K562 (cell line): ENCODE measurements around the gene SLC9A1. TPM values are rescaled to one million over a fixed set of nuclear protein-coding genes. Genes with fewer than 3 reads are reported as not detected.

ENCODE experiments used
- BHLHE40 ChIP-seq: IDR thresholded peaks from 2 replicates; pipeline ENCODE4 v1.6.1; 2011; ENCODE audit warnings: low read length, improper control_type of control experiment
- DDX20 ChIP-seq: fragments of 450-650 bp; IDR thresholded peaks from 2 replicates; pipeline ENCODE4 v1.6.1; 2016; ENCODE audit warnings: missing genetic modification characterization, low read depth, mild to moderate bottlenecking, missing compliant biosample characterization, moderate library complexity
- FOXK2 ChIP-seq, 2 experiments: fragments of 450-650 bp; IDR thresholded peaks in 1 of 2; conservative IDR thresholded peaks in 1 of 2; 2 replicates each; pipeline ENCODE4 v1.6.1; 2016; ENCODE audit warnings: low read depth in 2 of 2, mild to moderate bottlenecking in 1 of 2
- GABPA ChIP-seq: fragments of 200-800 bp; sonication (Bioruptor generic); conservative IDR thresholded peaks from 2 replicates; pipeline ENCODE4 v1.6.1; 2016; ENCODE audit warnings: low read depth, missing genetic modification characterization, missing compliant biosample characterization
- IRF9 ChIP-seq: fragments of 450-650 bp; IDR thresholded peaks from 2 replicates; pipeline ENCODE4 v1.6.1; 2016; ENCODE audit warnings: missing biosample characterization, missing genetic modification characterization
- KHSRP ChIP-seq: fragments of 450-650 bp; IDR thresholded peaks from 2 replicates; pipeline ENCODE4 v1.6.1; 2017
- NFATC3 ChIP-seq: fragments of 450-650 bp; IDR thresholded peaks from 2 replicates; pipeline ENCODE4 v1.6.1; 2017; ENCODE audit warnings: mild to moderate bottlenecking
- PHB ChIP-seq: fragments of 250-450 bp; sonication (Bioruptor Pico); IDR thresholded peaks from 2 replicates; pipeline ENCODE4 v1.5.0; 2021
- RBM22 ChIP-seq: fragments of 200-400 bp; formaldehyde crosslinking; IDR thresholded peaks from 2 replicates; pipeline ENCODE4 v1.6.1; 2018; ENCODE audit warnings: low read length, low read depth; ENCODE audit not compliant: poor library complexity, severe bottlenecking
- RFX7 ChIP-seq: fragments of 250-450 bp; sonication (Bioruptor Pico); IDR thresholded peaks from 2 replicates; pipeline ENCODE4 v1.5.1; 2021; ENCODE audit warnings: mild to moderate bottlenecking
- RUNX1 ChIP-seq: sonication (generic); IDR thresholded peaks from 2 replicates; pipeline ENCODE4 v1.6.1; 2016; ENCODE audit warnings: antibody characterized with exemption, low read depth
- USF1 ChIP-seq: sonication (generic); formaldehyde crosslinking; IDR thresholded peaks from 2 replicates; pipeline ENCODE4 v1.9.0; 2022; ENCODE audit warnings: mild to moderate bottlenecking, missing genetic modification reagents
- ZBTB12 ChIP-seq: fragments of 250-450 bp; sonication (Bioruptor Pico); IDR thresholded peaks from 2 replicates; pipeline ENCODE4 v1.4.0; 2020
- ZBTB7A ChIP-seq: IDR thresholded peaks from 2 replicates; pipeline ENCODE4 v1.6.1; 2011; ENCODE audit warnings: low read depth, mild to moderate bottlenecking, low read length, moderate library complexity, borderline replicate concordance; ENCODE audit not compliant: control insufficient read depth
- ZFP36 ChIP-seq: fragments of 150-350 bp; IDR thresholded peaks from 2 replicates; pipeline ENCODE4 v1.6.1; 2018; ENCODE audit warnings: low read length, low read depth; ENCODE audit not compliant: partially characterized antibody
- ZNF143 ChIP-seq: sonication (generic); formaldehyde crosslinking; IDR thresholded peaks from 2 replicates; pipeline ENCODE4 v1.9.0; 2022; ENCODE audit warnings: mild to moderate bottlenecking, missing genetic modification reagents
- ZNF282 ChIP-seq: sonication (generic); formaldehyde crosslinking; IDR thresholded peaks from 2 replicates; pipeline ENCODE4 v1.8.1; 2023; ENCODE audit warnings: missing genetic modification reagents
- ZNF324 ChIP-seq: fragments of 250-450 bp; sonication (Bioruptor Pico); IDR thresholded peaks from 2 replicates; pipeline ENCODE4 v1.4.0; 2020; ENCODE audit warnings: mild to moderate bottlenecking
- ZNF609 ChIP-seq: sonication (generic); formaldehyde crosslinking; IDR thresholded peaks from 2 replicates; pipeline ENCODE4 v1.8.1; 2023; ENCODE audit warnings: missing genetic modification reagents, mild to moderate bottlenecking, borderline replicate concordance
- ZNF766 ChIP-seq: fragments of 200-800 bp; sonication (Bioruptor generic); conservative IDR thresholded peaks from 2 replicates; pipeline ENCODE4 v1.6.1; 2016; ENCODE audit warnings: missing genetic modification characterization, missing compliant biosample characterization
- ZNF785 ChIP-seq: fragments of 250-450 bp; sonication (Bioruptor Pico); IDR thresholded peaks from 2 replicates; pipeline ENCODE4 v1.4.0; 2020; ENCODE audit warnings: mild to moderate bottlenecking
- polyA plus RNA-seq, 8 experiments: library from polyadenylated mRNA; depleted of rRNA in 4 of 8; stranded (reverse) in 5 of 8; unstranded in 3 of 8; fragments of >200 nt; fragmentation: Nextera tagmentation in 2 of 8; fragmentation: Illumina TruSeq in 1 of 8; extraction: Ambion mirVana in 2 of 8; extraction: Trizol in 1 of 8; gene quantifications; 2 replicates each; pipeline versions ENCODE4 v1.2.1 to v1.2.3, GENCODE V29; 2011 to 2014; ENCODE audit warnings: inconsistent platforms in 1 of 8, missing spikeins in 1 of 8
- total RNA-seq, 7 experiments: library from RNA; depleted of rRNA in 6 of 7; stranded (reverse); fragments of >200 nt in 6 of 7; fragmentation: Illumina TruSeq in 2 of 7; extraction: Trizol in 2 of 7; gene quantifications; 2 replicates each; pipeline versions ENCODE4 v1.2.1 to v1.2.3, GENCODE V29; 2011 to 2021; ENCODE audit warnings: low replicate concordance in 1 of 7

SLC9A1 gene
- total and polyA plus RNA-seq, 9 of the 15 experiments (the other 6 are each of a cell fraction or from before 2014, with no cell fraction given): 0.59 to 14.4 (median 2.0) TPM

GRCh38 chr1:27154991-27155781 lies at the start of gene SLC9A1 (continued):
- TF ChIP-seq ZBTB12 (CRISPR knock-in tag) (peak; percentile 41), RBM22 (peak; percentile 97), ZBTB7A (peak; percentile 98), USF1 (CRISPR knock-in tag) (no peak), GABPA (tag) (peak; percentile 84), ZNF766 (peak; percentile 68), RUNX1 (peak; percentile 59; the same call in 1 of the 2 replicates), BHLHE40 (peak; percentile 53; the same call in 1 of the 2 replicates), ZNF609 (CRISPR knock-in tag) (0 out of 2 replicates have a peak, but pooled peaks have one; percentile 20), PHB (CRISPR knock-in tag) (peak; percentile 16; the same call in 1 of the 2 replicates), ZNF324 (CRISPR knock-in tag) (no peak), ZFP36 (peak; percentile 29), ZNF282 (CRISPR knock-in tag) (no peak), FOXK2 (conservative IDR thresholded peaks at IDR 0.05 in 1 of 2, IDR thresholded peaks at IDR 0.05 in 1 of 2; ENCODE audit: low read depth in 2 of 2) (peak; percentile 67 to 75; a peak in 3 of 4 replicates), ZNF785 (CRISPR knock-in tag) (no peak), ZNF143 (CRISPR knock-in tag) (no peak), KHSRP (peak; percentile 14; the same call in 1 of the 2 replicates), DDX20 (tag) (no peak), NFATC3 (no peak), IRF9 (tag) (peak; percentile 55), RFX7 (CRISPR knock-in tag) (no peak)
